ENCODE measurements around the gene IL16.

DNA sequence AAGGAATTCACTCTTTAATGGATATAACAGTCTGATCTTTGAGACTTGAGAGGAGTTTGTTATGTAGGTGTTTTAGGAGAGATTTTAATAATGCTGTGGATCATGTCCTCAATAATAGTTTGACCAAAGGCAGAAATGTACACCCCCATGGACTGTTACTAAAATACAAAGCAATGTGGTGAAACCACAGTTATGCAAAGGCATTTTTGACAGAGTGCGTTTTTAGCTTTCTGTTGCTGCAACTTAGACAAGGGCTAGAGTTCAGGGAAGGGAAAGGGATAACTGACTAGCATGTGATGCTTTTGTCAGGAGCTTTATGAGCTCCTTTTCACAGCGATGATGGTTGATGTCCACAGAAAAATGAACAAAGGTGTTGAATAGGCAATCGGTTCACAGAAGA lies 130.8 kb downstream of the IL16 start:
- no peak for TF ChIP-seq CTCF (IDR thresholded peaks at IDR 0.05)
- no peak for TF ChIP-seq POLR2A (IDR thresholded peaks at IDR 0.05)
